Mesenchymal stem cell (in vitro differentiated cells and primary cell): ENCODE data around the gene SGPP1. TPM values are rescaled to one million over a fixed set of nuclear protein-coding genes. Genes with fewer than 3 reads are reported as not detected.

Experiments
- DNase-seq: peaks from one replicate; pipeline ENCODE4 v3.0.0-alpha.2; 2013
- H2AFZ ChIP-seq: one replicate; pipeline ENCODE4 v1.6.1; 2013; ENCODE audit warnings: low read depth, mild to moderate bottlenecking, control low read depth, inconsistent platforms, low read length, moderate library complexity
- H2AK5ac ChIP-seq: 2 replicates; pipeline ENCODE4 v1.6.1; 2013; ENCODE audit warnings: low read length, moderate library complexity, mild to moderate bottlenecking, inconsistent platforms; ENCODE audit not compliant: severe bottlenecking
- H2BK120ac ChIP-seq: one replicate; pipeline ENCODE4 v1.6.1; 2013; ENCODE audit warnings: low read depth, mild to moderate bottlenecking, inconsistent platforms, low read length, moderate library complexity
- H2BK12ac ChIP-seq, 2 experiments: one replicate each; pipeline ENCODE4 v1.6.1; 2013; ENCODE audit warnings: inconsistent platforms in 2 of 2, low read length in 2 of 2, mild to moderate bottlenecking in 2 of 2, moderate library complexity in 2 of 2, control low read depth in 1 of 2
- H2BK15ac ChIP-seq: one replicate; pipeline ENCODE4 v1.6.1; 2013; ENCODE audit warnings: mild to moderate bottlenecking, low read depth, inconsistent platforms; ENCODE audit not compliant: poor library complexity, severe bottlenecking
- H2BK5ac ChIP-seq: 2 replicates; pipeline ENCODE4 v1.6.1; 2013; ENCODE audit warnings: low read depth, mild to moderate bottlenecking, low read length, control low read depth, inconsistent platforms; ENCODE audit not compliant: poor library complexity, severe bottlenecking
- H3K14ac ChIP-seq, 2 experiments: one replicate each; pipeline ENCODE4 v1.6.1; 2013; ENCODE audit warnings: inconsistent platforms in 2 of 2, low read length in 2 of 2, control low read depth in 1 of 2, mild to moderate bottlenecking in 1 of 2, moderate library complexity in 1 of 2
- H3K18ac ChIP-seq, 2 experiments: one replicate each; pipeline ENCODE4 v1.6.1; 2013; ENCODE audit warnings: inconsistent platforms in 2 of 2, low read length in 2 of 2, control low read depth in 1 of 2, low read depth in 1 of 2, mild to moderate bottlenecking in 1 of 2
- H3K23ac ChIP-seq, 2 experiments: one replicate each; pipeline ENCODE4 v1.6.1; 2013; ENCODE audit warnings: inconsistent platforms in 2 of 2, low read length in 2 of 2, mild to moderate bottlenecking in 2 of 2, moderate library complexity in 2 of 2, control low read depth in 1 of 2
- H3K27ac ChIP-seq: 2 replicates; pipeline ENCODE4 v1.5.1; 2013; ENCODE audit warnings: mild to moderate bottlenecking, moderate library complexity, low read length, control low read depth, inconsistent platforms; ENCODE audit not compliant: poor library complexity, severe bottlenecking
- H3K27me3 ChIP-seq, 2 experiments: 2 replicates each; pipeline versions ENCODE4 v1.6.1 to v1.7.0; 2013; ENCODE audit warnings: low read length in 2 of 2, mild to moderate bottlenecking in 2 of 2, moderate library complexity in 2 of 2, control low read depth in 1 of 2, inconsistent platforms in 1 of 2; ENCODE audit not compliant: control insufficient read depth in 1 of 2, insufficient read depth in 1 of 2
- H3K36me3 ChIP-seq, 2 experiments: 2 replicates each; pipeline versions ENCODE4 v1.6.1 to v1.7.0; 2013; ENCODE audit warnings: low read length in 2 of 2, control low read depth in 1 of 2, inconsistent platforms in 1 of 2, low read depth in 1 of 2, mild to moderate bottlenecking in 1 of 2; ENCODE audit not compliant: insufficient read depth in 2 of 2, control insufficient read depth in 1 of 2
- H3K4ac ChIP-seq, 2 experiments: one replicate each; pipeline ENCODE4 v1.6.1; 2013; ENCODE audit warnings: inconsistent platforms in 2 of 2, low read length in 2 of 2, mild to moderate bottlenecking in 2 of 2, moderate library complexity in 2 of 2, control low read depth in 1 of 2, low read depth in 1 of 2
- H3K4me1 ChIP-seq: 2 replicates; pipeline ENCODE4 v1.6.1; 2013; ENCODE audit warnings: low read depth, low read length, control low read depth; ENCODE audit not compliant: control insufficient read depth, insufficient read depth
- H3K4me2 ChIP-seq: 2 replicates; pipeline ENCODE4 v1.6.1; 2013; ENCODE audit warnings: low read length, mild to moderate bottlenecking, inconsistent platforms; ENCODE audit not compliant: poor library complexity, severe bottlenecking
- H3K4me3 ChIP-seq, 2 experiments: 2 replicates each; pipeline versions ENCODE4 v1.5.1 to v1.7.0; 2013; ENCODE audit warnings: low read length in 2 of 2, mild to moderate bottlenecking in 2 of 2, control low read depth in 1 of 2, low read depth in 1 of 2; ENCODE audit not compliant: insufficient read depth in 1 of 2
- H3K79me1 ChIP-seq: replicated peaks from 2 replicates; pipeline ENCODE4 v1.6.1; 2013; ENCODE audit warnings: mild to moderate bottlenecking, control low read depth, low read length, inconsistent platforms; ENCODE audit not compliant: poor library complexity, severe bottlenecking
- H3K9ac ChIP-seq: 2 replicates; pipeline ENCODE4 v1.7.0; 2013; ENCODE audit warnings: mild to moderate bottlenecking, low read length, moderate library complexity
- H3K9me3 ChIP-seq: 2 replicates; pipeline ENCODE4 v1.7.0; 2013; ENCODE audit warnings: mild to moderate bottlenecking, low read length; ENCODE audit not compliant: control insufficient read depth
- H4K8ac ChIP-seq: one replicate; pipeline ENCODE4 v1.6.1; 2013; ENCODE audit warnings: inconsistent platforms, mild to moderate bottlenecking, low read length, moderate library complexity
- H4K91ac ChIP-seq: one replicate; pipeline ENCODE4 v1.6.1; 2013; ENCODE audit warnings: mild to moderate bottlenecking, low read length, inconsistent platforms
- WGBS: methylation state at CpG from one replicate; pipeline ENCODE4 v1.1.7; 2013; ENCODE audit warnings: mixed read lengths; 5-methylcytosine and 5-hydroxymethylcytosine counted together
- polyA plus RNA-seq, 2 experiments: library from polyadenylated mRNA; stranded (reverse); fragments of 200-250 nt; gene quantifications; one replicate each; pipeline ENCODE4 v1.2.3, GENCODE V29; 2013

Gene SGPP1, protein sequence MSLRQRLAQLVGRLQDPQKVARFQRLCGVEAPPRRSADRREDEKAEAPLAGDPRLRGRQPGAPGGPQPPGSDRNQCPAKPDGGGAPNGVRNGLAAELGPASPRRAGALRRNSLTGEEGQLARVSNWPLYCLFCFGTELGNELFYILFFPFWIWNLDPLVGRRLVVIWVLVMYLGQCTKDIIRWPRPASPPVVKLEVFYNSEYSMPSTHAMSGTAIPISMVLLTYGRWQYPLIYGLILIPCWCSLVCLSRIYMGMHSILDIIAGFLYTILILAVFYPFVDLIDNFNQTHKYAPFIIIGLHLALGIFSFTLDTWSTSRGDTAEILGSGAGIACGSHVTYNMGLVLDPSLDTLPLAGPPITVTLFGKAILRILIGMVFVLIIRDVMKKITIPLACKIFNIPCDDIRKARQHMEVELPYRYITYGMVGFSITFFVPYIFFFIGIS
- 18.8 TPM for polyA plus RNA-seq (2013, experiment 1 of 2)
- polyA plus RNA-seq (2013, experiment 2 of 2), result 21.8 TPM

DNA sequence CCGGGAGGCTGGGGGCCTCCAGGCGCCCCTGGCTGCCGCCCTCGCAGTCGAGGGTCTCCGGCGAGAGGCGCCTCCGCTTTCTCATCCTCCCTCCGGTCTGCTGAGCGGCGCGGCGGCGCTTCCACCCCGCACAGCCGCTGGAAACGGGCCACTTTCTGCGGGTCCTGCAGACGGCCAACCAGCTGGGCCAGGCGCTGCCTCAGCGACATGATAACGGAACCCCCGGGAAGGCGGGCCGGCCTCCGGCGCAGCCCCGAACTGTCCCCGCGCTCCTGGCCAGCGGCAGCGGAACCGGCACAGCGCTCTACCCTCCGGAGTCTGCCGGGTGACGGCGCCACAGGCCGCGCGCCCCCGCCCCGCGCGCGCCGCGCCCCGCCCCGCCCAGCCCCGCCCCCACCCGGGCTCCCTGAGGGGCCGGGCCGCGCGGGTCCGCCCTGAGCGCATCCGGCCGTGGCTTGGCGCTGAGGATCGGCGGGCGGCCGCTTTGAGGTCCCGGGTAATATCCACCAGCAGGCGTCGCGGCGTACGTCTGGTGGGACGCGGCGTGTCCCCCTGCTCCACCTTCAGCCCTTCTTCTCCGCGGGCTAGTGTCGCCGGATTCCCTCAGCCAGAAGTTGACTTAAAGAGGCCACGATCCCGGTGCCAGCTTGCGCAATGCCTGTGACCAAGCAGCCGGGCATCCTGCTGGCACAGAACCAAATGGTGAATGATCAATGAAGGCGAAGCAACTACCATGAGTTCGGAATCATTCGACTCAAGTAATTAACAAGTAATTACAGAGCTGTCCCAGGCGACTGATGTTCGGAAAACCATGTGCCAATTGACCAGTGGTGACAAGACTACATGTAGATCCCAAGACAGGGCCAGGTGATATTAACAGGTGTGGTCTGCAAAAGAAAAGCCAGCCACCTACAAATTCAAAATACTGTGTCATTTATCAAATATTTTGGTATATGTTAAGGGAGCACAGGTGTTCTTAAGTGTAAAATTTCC is at the start of gene SGPP1:
Gene SGPP1, minus strand, starts transcription at position 330 of the 993 bp plus-strand sequence. Its CDS starts 121 bp downstream, at position 209.
- H4K91ac ChIP-seq, result peak within 1 kb of the TSS; percentile 89
- peak within 1 kb of the TSS; percentile 86 for H3K4me2 ChIP-seq
- H3K23ac ChIP-seq, result peak within 1 kb of the TSS in 1 of 2 experiments; percentile 61
- peak within 1 kb of the TSS; percentile 75 for H2BK5ac ChIP-seq
- no peak within 1 kb of the TSS for H2AK5ac ChIP-seq
- H2BK15ac ChIP-seq, result peak within 1 kb of the TSS; percentile 90
- H3K9ac ChIP-seq, result peak within 1 kb of the TSS; percentile 92
- peak within 1 kb of the TSS; percentile 93 to 96 for H3K4me3 ChIP-seq
- H3K18ac ChIP-seq, result peak within 1 kb of the TSS; percentile 84 to 96
- no peaks in the 10 kb centered on the region for H3K27me3 ChIP-seq
- no peaks in the 10 kb centered on the region for H3K4me1 ChIP-seq
- H4K8ac ChIP-seq, result peak within 1 kb of the TSS; percentile 93
- DNase-seq, result peak; percentile 74
- peak within 1 kb of the TSS; percentile 45 to 97 for H2BK12ac ChIP-seq
- H3K36me3 ChIP-seq, result no peaks in the 10 kb centered on the region
- no peaks in the 10 kb centered on the region for H3K9me3 ChIP-seq
- peaks cover 4% of the 10 kb centered on the region for H3K79me1 ChIP-seq
- peak within 1 kb of the TSS; percentile 87 to 92 for H3K4ac ChIP-seq
- H2BK120ac ChIP-seq, result peak within 1 kb of the TSS; percentile 89
- WGBS, result 2% methylated on average over 81 of the region's 88 CpGs
- H3K14ac ChIP-seq, result peak within 1 kb of the TSS in 1 of 2 experiments; percentile 92
- H3K27ac ChIP-seq, result no peak within 1 kb of the TSS
- peak within 1 kb of the TSS; percentile 87 for H2AFZ ChIP-seq

DNA sequence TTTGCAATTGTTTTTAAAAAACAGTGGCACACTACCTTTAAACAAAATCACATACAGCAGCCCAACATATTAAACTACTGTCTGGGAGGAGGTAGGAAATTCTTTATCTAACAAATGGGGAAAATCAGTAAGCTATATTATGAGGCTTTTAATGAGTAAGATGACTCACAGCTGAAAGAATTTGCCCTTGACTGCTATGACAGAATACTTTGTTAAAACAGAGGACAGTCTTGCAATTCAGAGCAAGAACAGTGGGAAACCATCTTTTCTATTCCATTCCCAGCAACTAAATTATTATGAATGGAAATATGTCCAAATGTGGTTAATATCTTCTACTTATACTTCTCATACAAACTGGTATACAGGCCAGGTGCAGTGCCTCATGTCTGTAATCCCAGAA is 49.2 kb upstream of the SGPP1 start:
- H2BK15ac ChIP-seq, result no peak overlapping the region
- no peak overlapping the region for H3K23ac ChIP-seq
- no peaks in the 10 kb centered on the region for H3K36me3 ChIP-seq
- H2BK120ac ChIP-seq, result no peak overlapping the region
- H3K4me2 ChIP-seq, result no peak overlapping the region
- no peak overlapping the region for H4K8ac ChIP-seq
- no peaks in the 10 kb centered on the region for H3K79me1 ChIP-seq
- H3K18ac ChIP-seq, result no peak overlapping the region
- H2AFZ ChIP-seq, result no peak overlapping the region
- no peaks in the 10 kb centered on the region for H3K27me3 ChIP-seq
- H3K14ac ChIP-seq, result no peak overlapping the region
- peaks cover 9% of the 10 kb centered on the region for H3K4me1 ChIP-seq
- H4K91ac ChIP-seq, result no peak overlapping the region
- peak; percentile 67 for DNase-seq
- peak overlapping the region; percentile 67 for H3K27ac ChIP-seq
- no peak overlapping the region for H3K9ac ChIP-seq
- H2BK5ac ChIP-seq, result no peak overlapping the region
- H3K9me3 ChIP-seq, result no peaks in the 10 kb centered on the region
- H2AK5ac ChIP-seq, result no peak overlapping the region
- H3K4ac ChIP-seq, result no peak overlapping the region
- H3K4me3 ChIP-seq, result no peak overlapping the region
- H2BK12ac ChIP-seq, result no peak overlapping the region

DNA sequence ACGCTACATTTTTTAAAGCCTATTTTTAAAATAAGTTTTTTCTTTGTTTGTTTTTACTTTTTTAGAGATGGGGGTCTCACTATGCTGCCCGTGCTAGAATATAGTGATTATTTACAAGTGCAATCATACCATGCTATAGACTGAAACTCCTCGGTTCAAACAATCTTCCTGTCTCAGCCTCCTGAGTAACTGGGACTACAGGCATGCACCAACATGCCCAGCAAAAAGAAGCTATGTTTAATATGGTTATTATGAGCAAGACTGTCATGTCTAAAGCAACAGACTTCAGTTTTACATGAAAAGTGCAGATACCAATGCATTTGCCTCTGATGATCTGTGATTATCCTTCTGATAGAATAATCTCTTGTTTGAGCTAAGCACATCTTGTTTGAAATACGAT is 45.6 kb upstream of the SGPP1 start:
- Histone ChIP-seq H3K27ac (no peak overlapping the region), H3K4ac (no peak overlapping the region), H2BK5ac (no peak overlapping the region), H2AK5ac (no peak overlapping the region), H2BK15ac (no peak overlapping the region), H3K79me1 (no peaks in the 10 kb centered on the region), H3K4me2 (no peak overlapping the region), H3K4me1 (peaks cover 8% of the 10 kb centered on the region), H2AFZ (no peak overlapping the region), H3K9me3 (no peaks in the 10 kb centered on the region), H3K9ac (peak overlapping the region; percentile 0), H3K27me3 (no peaks in the 10 kb centered on the region), H3K23ac (no peak overlapping the region), H2BK120ac (no peak overlapping the region), H4K8ac (no peak overlapping the region), H3K18ac (no peak overlapping the region), H3K36me3 (no peaks in the 10 kb centered on the region), H3K4me3 (no peak overlapping the region), H4K91ac (no peak overlapping the region), H2BK12ac (no peak overlapping the region), H3K14ac (no peak overlapping the region)
- DNase-seq, result no peak
- 80% methylated on average over 1 of the region's 4 CpGs for WGBS
